ENCODE measurements around the gene TFEB.

Gene TFEB

GRCh38 chr6:41634657-41635056 lies 100.8 kb downstream of the TFEB start:
- Histone ChIP-seq H3K27me3 (ENCODE audit: insufficient read depth, poor library complexity, severe bottlenecking) (peaks cover 31% of the 10 kb centered on the region), H3K27ac (replicated peaks) (no peak overlapping the region), H3K4me3 (replicated peaks; ENCODE audit: insufficient read depth, low read length) (no peak overlapping the region)
- TF ChIP-seq GABPA (IDR thresholded peaks at IDR 0.05; ENCODE audit: low read depth): no peak
- TF ChIP-seq POLR2AphosphoS5 (IDR thresholded peaks at IDR 0.05; ENCODE audit: low read depth): no peak
- TF ChIP-seq, protein P1, sequence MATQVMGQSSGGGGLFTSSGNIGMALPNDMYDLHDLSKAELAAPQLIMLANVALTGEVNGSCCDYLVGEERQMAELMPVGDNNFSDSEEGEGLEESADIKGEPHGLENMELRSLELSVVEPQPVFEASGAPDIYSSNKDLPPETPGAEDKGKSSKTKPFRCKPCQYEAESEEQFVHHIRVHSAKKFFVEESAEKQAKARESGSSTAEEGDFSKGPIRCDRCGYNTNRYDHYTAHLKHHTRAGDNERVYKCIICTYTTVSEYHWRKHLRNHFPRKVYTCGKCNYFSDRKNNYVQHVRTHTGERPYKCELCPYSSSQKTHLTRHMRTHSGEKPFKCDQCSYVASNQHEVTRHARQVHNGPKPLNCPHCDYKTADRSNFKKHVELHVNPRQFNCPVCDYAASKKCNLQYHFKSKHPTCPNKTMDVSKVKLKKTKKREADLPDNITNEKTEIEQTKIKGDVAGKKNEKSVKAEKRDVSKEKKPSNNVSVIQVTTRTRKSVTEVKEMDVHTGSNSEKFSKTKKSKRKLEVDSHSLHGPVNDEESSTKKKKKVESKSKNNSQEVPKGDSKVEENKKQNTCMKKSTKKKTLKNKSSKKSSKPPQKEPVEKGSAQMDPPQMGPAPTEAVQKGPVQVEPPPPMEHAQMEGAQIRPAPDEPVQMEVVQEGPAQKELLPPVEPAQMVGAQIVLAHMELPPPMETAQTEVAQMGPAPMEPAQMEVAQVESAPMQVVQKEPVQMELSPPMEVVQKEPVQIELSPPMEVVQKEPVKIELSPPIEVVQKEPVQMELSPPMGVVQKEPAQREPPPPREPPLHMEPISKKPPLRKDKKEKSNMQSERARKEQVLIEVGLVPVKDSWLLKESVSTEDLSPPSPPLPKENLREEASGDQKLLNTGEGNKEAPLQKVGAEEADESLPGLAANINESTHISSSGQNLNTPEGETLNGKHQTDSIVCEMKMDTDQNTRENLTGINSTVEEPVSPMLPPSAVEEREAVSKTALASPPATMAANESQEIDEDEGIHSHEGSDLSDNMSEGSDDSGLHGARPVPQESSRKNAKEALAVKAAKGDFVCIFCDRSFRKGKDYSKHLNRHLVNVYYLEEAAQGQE (IDR thresholded peaks at IDR 0.05; ENCODE audit: insufficient replicate concordance, low read depth): no peak
- TF ChIP-seq, protein P2, sequence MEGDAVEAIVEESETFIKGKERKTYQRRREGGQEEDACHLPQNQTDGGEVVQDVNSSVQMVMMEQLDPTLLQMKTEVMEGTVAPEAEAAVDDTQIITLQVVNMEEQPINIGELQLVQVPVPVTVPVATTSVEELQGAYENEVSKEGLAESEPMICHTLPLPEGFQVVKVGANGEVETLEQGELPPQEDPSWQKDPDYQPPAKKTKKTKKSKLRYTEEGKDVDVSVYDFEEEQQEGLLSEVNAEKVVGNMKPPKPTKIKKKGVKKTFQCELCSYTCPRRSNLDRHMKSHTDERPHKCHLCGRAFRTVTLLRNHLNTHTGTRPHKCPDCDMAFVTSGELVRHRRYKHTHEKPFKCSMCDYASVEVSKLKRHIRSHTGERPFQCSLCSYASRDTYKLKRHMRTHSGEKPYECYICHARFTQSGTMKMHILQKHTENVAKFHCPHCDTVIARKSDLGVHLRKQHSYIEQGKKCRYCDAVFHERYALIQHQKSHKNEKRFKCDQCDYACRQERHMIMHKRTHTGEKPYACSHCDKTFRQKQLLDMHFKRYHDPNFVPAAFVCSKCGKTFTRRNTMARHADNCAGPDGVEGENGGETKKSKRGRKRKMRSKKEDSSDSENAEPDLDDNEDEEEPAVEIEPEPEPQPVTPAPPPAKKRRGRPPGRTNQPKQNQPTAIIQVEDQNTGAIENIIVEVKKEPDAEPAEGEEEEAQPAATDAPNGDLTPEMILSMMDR (IDR thresholded peaks at IDR 0.05; ENCODE audit: insufficient read depth, low read length): no peak
- TF ChIP-seq SPI1 (IDR thresholded peaks at IDR 0.05; ENCODE audit: borderline replicate concordance, low read depth): no peak
- DNase-seq (ENCODE audit: low read depth in 1 of 2, low spot score in 1 of 2): no peak
